Fibroblast of lung (primary cell): ENCODE results near the gene TRIM74.
"Not testable (repeated sequence)": the region's sequence is repeated elsewhere in the genome, so short reads cannot be mapped to it uniquely, and the experiment has no call there.

ENCODE experiments used
- CTCF ChIP-seq, 2 donors: IDR thresholded peaks in 1 of 2; conservative IDR thresholded peaks in 1 of 2; 1 replicate in 1 of 2; 2 replicates in 1 of 2; pipeline ENCODE4 v1.5.1; 2011 to 2012; ENCODE audit warnings: low read length in 2 of 2, control low read depth in 1 of 2, inconsistent platforms in 1 of 2, low read depth in 1 of 2, mild to moderate bottlenecking in 1 of 2
- EZH2 ChIP-seq: IDR thresholded peaks from 2 replicates; pipeline ENCODE4 v1.5.1; 2012; ENCODE audit warnings: low read length, control low read depth, mild to moderate bottlenecking; ENCODE audit errors: missing control alignments

- TF ChIP-seq CTCF (conservative IDR thresholded peaks at IDR 0.05 in 1 of 2, IDR thresholded peaks at IDR 0.05 in 1 of 2; ENCODE audit: low read depth in 1 of 2, low read length in 2 of 2); EZH2: not testable (repeated sequence)
Measured at GRCh38 chr7:72953901-72954562, 15.2 kb downstream of the TRIM74 start.
